Calu3 (cell line): Measurements from ENCODE around the gene EFNB1. TPM values are rescaled to one million over a fixed set of nuclear protein-coding genes. Genes with fewer than 3 reads are reported as not detected.
"Not testable (repeated sequence)": the region's sequence is repeated elsewhere in the genome, so short reads cannot be mapped to it uniquely, and the experiment has no call there.

Experiments
- Bru-seq: library from RNA; stranded (reverse); fragments of 400-500 nt; gene quantifications from one replicate; lab custom pipeline; 2021; lab: Mats Ljungman, UMichigan
- BruChase-seq, 2 experiments: library from RNA; stranded (reverse); fragments of 400-500 nt; gene quantifications; one replicate each; lab custom pipeline; 2021; lab: Mats Ljungman, UMichigan
- BruUV-seq: library from RNA; stranded (reverse); fragments of 400-500 nt; replicated peaks from 2 replicates; lab custom pipeline; 2021; lab: Mats Ljungman, UMichigan
- CTCF ChIA-PET: fragments of 300-600 bp; sonication (Branson Sonifier 250); formaldehyde crosslinking; loops from one replicate; lab custom pipeline; 2022; ENCODE audit warnings: antibody characterized with exemption; lab: Charles Lee
- DNase-seq: peaks from one replicate; pipeline ENCODE4 v3.0.0; 2022
- H3K27ac Mint-ChIP-seq: one replicate; pipeline ENCODE4 v1.8.0; 2022; ENCODE audit warnings: mixed read lengths; ENCODE audit not compliant: unreplicated experiment
- H3K27me3 Mint-ChIP-seq: one replicate; pipeline ENCODE4 v1.8.0; 2022; ENCODE audit warnings: mixed read lengths; ENCODE audit not compliant: unreplicated experiment
- H3K36me3 Mint-ChIP-seq: one replicate; pipeline ENCODE4 v1.8.0; 2022; ENCODE audit warnings: mild to moderate bottlenecking, moderate library complexity, mixed read lengths; ENCODE audit not compliant: insufficient read depth, unreplicated experiment
- H3K4me1 Mint-ChIP-seq: one replicate; pipeline ENCODE4 v1.8.0; 2022; ENCODE audit warnings: mild to moderate bottlenecking, low read depth, mixed read lengths; ENCODE audit not compliant: unreplicated experiment
- H3K4me3 Mint-ChIP-seq: one replicate; pipeline ENCODE4 v1.8.0; 2022; ENCODE audit warnings: mild to moderate bottlenecking, low read depth, moderate library complexity, mixed read lengths; ENCODE audit not compliant: unreplicated experiment
- H3K9me3 Mint-ChIP-seq: one replicate; pipeline ENCODE4 v1.8.0; 2022; ENCODE audit warnings: low read depth, mixed read lengths; ENCODE audit not compliant: unreplicated experiment
- intact Hi-C: fragments of 100-400 bp; cut with micrococcal nuclease; formaldehyde crosslinking; loops from one replicate; pipeline ENCODE4 v1.10.0; 2022; ENCODE audit not compliant: unreplicated experiment
- long read RNA-seq: library from polyadenylated mRNA; stranded (forward); transcript quantifications from one replicate; pipeline ENCODE4 v2.0.0, GENCODE V29; 2022
- total RNA-seq: library from RNA; stranded (reverse); gene quantifications from 2 replicates; pipeline ENCODE4 v1.2.3, GENCODE V29; 2022
- TF ChIP-seq, protein P1 (sequence below): fragments of 200-600 bp; IDR thresholded peaks from one replicate; pipeline ENCODE4 v1.8.0; 2022; ENCODE audit warnings: antibody characterized with exemption; ENCODE audit not compliant: unreplicated experiment

EFNB1 gene
- total RNA-seq (12.6 and 20.7 TPM in 2 replicates), Bru-seq, nascent RNA (percentile 57 among the genes with signal in this experiment), BruChase-seq, experiment 1, labeled RNA remaining after a 6-hour chase (percentile 60 among the genes with signal in this experiment), BruChase-seq, experiment 2, labeled RNA remaining after a 2-hour chase (percentile 56 among the genes with signal in this experiment)
- long read RNA-seq, transcript EFNB1-201 (5 exons, 3,314 nt) = major isoform, 19 of 29 reads
- long read RNA-seq, partial matches to known transcripts = 0 of 29 reads
- long read RNA-seq, other reads (novel, unspliced or antisense) = 10 of 29 reads

DNA sequence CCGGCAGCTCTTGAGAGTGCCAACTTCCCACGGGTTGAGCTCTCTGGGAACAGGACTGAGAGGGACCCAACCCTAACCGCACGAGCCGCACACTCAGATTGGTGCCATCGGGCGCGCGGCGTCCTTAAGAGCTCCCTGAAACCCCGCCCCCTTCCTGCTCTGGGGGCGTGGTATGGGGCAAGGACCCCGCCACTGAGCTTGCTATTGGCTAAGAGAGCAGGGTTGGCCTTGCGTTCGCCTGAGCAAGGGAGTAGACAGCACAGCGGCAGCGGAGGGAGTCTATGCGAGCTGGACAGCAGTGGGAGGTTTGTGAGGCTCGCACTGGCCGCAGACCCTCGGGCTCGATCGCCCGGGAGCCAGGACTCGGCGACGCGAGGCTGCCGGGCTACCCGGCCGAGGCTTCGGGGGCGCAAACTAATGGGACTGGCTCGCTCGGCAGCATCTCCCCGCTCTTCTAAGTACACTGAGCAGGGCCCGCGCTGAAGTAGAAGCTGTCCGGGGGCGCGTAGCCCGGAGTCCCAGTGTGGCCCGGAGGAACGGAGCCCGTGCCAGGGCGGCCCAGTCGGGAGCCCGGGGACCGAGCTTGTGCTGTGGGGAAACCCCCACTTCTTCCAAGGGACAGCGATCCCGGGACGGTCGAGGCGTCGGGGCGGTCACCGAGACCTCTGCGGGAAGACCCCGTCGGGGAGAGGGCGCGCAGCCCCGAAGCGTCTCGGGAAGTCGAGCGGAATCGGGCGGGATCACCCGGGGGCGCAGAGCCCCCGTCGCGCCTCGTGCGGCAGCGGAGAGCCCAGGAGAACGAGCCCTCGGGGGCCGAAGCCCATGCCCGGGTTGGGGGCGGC lies at the start of gene EFNB1:
Gene EFNB1, plus strand, starts transcription at position 282 of the 842 bp plus-strand sequence. CDS start 756 bp downstream, outside the sequence.
- H3K27ac Mint-ChIP-seq = peak within 1 kb of the TSS; percentile 85
- peak within 1 kb of the TSS; percentile 87 for H3K4me3 Mint-ChIP-seq
- BruUV-seq = TSS peak; percentile 36
- H3K27me3 Mint-ChIP-seq = peaks cover 23% of the 10 kb centered on the region
- H3K9me3 Mint-ChIP-seq = no peaks in the 10 kb centered on the region
- intact Hi-C loops = loop anchor here (1.0 to 10.0 kb wide), 5 partner anchors 66 to 393 kb away; no protein-coding TSS in a partner anchor
- H3K36me3 Mint-ChIP-seq = peaks cover 35% of the 10 kb centered on the region
- TF ChIP-seq, protein P1, sequence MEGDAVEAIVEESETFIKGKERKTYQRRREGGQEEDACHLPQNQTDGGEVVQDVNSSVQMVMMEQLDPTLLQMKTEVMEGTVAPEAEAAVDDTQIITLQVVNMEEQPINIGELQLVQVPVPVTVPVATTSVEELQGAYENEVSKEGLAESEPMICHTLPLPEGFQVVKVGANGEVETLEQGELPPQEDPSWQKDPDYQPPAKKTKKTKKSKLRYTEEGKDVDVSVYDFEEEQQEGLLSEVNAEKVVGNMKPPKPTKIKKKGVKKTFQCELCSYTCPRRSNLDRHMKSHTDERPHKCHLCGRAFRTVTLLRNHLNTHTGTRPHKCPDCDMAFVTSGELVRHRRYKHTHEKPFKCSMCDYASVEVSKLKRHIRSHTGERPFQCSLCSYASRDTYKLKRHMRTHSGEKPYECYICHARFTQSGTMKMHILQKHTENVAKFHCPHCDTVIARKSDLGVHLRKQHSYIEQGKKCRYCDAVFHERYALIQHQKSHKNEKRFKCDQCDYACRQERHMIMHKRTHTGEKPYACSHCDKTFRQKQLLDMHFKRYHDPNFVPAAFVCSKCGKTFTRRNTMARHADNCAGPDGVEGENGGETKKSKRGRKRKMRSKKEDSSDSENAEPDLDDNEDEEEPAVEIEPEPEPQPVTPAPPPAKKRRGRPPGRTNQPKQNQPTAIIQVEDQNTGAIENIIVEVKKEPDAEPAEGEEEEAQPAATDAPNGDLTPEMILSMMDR = no peak
- DNase-seq = peak; percentile 91
- CTCF ChIA-PET = interaction anchor here (0.7 to 2.8 kb wide), 19 partner anchors 40 to 561 kb away, joined by 3 to 45 read pairs (median 6); partner anchors contain the start of gene PJA1
- peaks cover 37% of the 10 kb centered on the region for H3K4me1 Mint-ChIP-seq

DNA sequence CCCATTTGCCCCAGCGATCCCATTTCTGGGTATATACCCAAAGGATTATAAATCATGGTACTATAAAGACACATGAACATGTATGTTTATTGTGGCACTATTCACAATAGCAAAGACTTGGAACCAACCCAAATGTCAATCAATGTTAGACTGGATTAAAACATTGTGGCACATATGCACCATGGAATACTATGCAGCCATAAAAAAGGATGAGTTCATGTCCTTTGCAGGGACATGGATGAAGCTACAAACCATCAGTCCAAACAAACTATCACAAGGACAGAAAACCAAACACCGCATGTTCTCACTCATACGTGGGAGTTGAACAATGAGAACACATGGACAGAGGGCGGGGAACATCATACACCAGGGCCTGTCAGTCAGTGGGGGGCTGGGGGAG lies 47.5 kb upstream of the EFNB1 start:
- H3K27ac Mint-ChIP-seq, CTCF ChIA-PET, H3K9me3 Mint-ChIP-seq, H3K4me3 Mint-ChIP-seq, H3K36me3 Mint-ChIP-seq, intact Hi-C loops, DNase-seq, H3K4me1 Mint-ChIP-seq, BruUV-seq: not testable (repeated sequence)
- peaks cover 50% of the 10 kb centered on the region for H3K27me3 Mint-ChIP-seq

- no peak for DNase-seq
- Mint-ChIP-seq H3K4me3 (no peak overlapping the region), H3K36me3 (no peaks in the 10 kb centered on the region), H3K27ac (no peak overlapping the region), H3K9me3 (no peaks in the 10 kb centered on the region), H3K4me1 (no peaks in the 10 kb centered on the region), H3K27me3 (peaks cover 34% of the 10 kb centered on the region)
- CTCF ChIA-PET = no interaction called here
- TF ChIP-seq, protein P1 = no peak
- intact Hi-C loops = no loop called here
- BruUV-seq = no TSS peak
Observed at GRCh38 chrX:68784816-68785215, 44.0 kb upstream of the EFNB1 start.

DNA sequence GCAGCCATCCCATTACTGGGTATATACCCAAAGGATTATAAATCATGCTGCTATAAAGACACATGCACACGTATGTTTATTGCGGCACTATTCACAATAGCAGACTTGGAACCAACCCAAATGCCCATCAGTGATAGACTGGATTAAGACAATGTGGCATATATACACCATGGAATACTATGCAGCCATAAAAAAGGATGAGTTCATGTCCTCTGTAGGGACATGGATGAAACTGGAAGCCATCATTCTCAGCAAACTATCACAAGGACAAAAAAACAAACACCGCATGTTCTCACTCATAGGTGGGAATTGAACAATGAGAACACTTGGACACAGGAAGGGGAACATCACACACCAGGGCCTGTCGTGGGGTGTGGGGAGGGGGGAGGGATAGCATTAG lies 42.2 kb upstream of the EFNB1 start:
- not testable (repeated sequence) for H3K36me3 Mint-ChIP-seq, H3K4me1 Mint-ChIP-seq

DNA sequence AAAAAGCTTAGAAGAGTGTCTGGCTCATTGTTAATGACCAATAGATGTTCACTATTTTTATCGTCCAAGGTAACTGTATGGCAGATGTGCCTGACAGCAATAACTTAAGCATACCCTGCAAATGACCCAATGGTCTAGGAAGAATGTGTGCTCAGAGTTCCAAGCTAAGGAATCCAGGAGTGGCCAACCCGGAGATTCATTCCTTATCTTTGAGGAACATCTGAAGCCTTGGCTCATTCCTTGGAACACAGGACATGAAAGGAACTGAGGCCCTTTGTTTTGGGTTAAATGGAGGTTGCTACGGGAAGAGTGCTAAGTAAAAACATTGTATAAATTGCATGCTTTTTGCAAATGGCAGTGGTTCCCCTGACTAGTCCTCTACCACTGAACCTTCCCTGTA lies 38.9 kb upstream of the EFNB1 start:
- no peak overlapping the region for H3K27ac Mint-ChIP-seq
- no peaks in the 10 kb centered on the region for H3K9me3 Mint-ChIP-seq
- H3K4me3 Mint-ChIP-seq = no peak overlapping the region
- TF ChIP-seq, protein P1 = no peak
- DNase-seq = no peak
- BruUV-seq = no TSS peak
- H3K4me1 Mint-ChIP-seq = no peaks in the 10 kb centered on the region
- intact Hi-C loops = no loop called here
- CTCF ChIA-PET = no interaction called here
- peaks cover 64% of the 10 kb centered on the region for H3K27me3 Mint-ChIP-seq
- H3K36me3 Mint-ChIP-seq = no peaks in the 10 kb centered on the region

More for the DNA sequence above, 42.2 kb upstream of the EFNB1 start:
- BruUV-seq, H3K4me3 Mint-ChIP-seq, intact Hi-C loops, DNase-seq, CTCF ChIA-PET, H3K27ac Mint-ChIP-seq, H3K9me3 Mint-ChIP-seq: not testable (repeated sequence)
- H3K27me3 Mint-ChIP-seq = peaks cover 45% of the 10 kb centered on the region
